Fibroblast of skin of back (primary cell): Measurements from ENCODE around the gene CPAMD8.
"Not testable (repeated sequence)": the region's sequence is repeated elsewhere in the genome, so short reads cannot be mapped to it uniquely, and the experiment has no call there.

Source experiments
- DNase-seq: peaks from one replicate; pipeline ENCODE4 v3.0.0-alpha.2; 2013

The CPAMD8 gene

DNA sequence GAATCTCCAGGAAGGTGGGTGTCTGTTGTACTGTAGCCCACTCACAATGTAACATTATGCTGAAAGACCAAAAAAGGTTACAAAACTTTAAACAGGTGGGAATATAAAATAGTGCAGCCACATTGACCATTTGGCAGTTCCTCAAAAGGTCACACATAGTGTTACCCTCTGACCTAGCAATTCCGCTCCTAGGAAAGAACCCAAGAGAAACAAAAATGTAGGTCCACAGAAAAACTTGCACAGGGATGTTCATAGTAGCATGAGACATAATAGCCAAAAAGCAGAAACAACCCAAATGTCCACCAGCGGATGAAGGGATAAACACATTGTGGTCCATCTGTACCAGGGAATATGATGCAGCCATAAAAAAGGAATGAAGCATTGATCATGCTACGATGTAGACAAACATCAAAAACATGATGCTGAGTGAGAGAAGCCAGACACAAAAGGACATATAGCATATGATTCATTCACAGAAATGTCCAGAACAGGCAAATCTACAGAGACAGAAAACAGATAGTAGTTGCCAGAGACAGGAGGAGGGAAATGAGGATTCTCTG lies 27.9 kb downstream of the CPAMD8 start:
- no peak for DNase-seq

GRCh38 chr19:16996838-16997490 lies 29.6 kb downstream of the CPAMD8 start:
- DNase-seq, result not testable (repeated sequence)

GRCh38 chr19:16988661-16989060 lies 37.9 kb downstream of the CPAMD8 start:
- no peak for DNase-seq

- DNase-seq, result no peak
Measured at GRCh38 chr19:16985403-16985802, 41.2 kb downstream of the CPAMD8 start.

- DNase-seq, result not testable (repeated sequence)
Measured at GRCh38 chr19:16982586-16982985, 44.0 kb downstream of the CPAMD8 start.

DNA sequence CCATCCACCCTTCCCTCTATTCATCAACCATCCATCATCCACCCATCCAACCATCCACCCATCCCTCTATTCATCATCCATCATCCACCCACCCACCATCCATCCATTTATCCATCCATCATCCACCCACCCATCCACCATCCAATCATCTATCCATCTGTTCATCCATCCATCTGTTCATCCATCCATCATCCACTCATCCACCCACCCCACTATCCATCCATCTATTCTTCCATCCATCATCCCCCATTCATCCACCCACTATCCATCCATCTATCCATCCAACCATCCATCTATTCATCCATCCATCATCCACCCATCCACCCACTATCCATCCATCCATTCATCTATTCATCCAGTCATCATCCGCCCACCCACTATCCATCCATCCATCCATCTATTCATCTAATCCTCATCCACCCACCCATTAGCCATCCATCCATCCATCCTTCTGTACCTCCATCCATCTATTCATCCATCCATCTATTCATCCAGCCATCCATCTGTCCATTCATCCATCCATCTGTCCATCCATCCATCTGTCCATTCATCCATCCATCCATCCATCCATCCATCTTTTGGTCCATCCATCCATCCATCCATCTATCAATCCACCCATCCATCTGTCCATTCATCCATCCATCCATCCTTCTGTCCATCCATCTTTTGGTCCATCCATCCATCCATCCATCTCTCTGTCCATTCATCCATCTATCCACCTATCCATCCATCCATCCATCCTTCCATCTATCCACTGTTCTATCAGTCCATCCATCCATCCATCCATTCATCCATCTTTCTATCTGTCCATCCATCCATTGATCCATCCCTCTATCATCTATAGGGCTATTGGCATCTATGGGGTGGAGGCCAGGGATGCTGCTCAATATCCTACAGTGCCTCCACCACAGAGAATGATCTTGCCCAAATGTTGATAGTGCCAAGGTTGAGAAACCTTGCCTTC lies 47.5 kb downstream of the CPAMD8 start:
- DNase-seq, result no peak

DNA sequence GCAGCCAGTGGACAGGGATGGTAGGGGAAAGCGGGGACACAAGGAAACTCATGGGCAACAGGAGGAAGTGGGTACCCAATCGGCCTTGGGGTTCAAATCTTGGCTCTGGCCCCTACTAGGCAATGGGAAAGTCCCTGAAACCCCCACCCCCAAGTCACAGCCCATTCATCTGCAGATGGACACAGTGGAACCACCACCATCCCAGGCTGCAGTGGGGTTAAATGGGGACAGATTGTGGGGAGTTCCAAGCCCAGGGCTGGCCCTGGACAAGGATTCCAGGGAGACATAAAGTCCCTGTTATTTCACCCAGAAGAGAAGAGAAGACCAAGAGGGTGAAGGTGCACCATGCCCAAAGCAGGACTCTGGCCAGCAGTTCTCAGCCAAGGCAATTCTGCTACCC lies 48.5 kb downstream of the CPAMD8 start:
- DNase-seq, result no peak

DNA sequence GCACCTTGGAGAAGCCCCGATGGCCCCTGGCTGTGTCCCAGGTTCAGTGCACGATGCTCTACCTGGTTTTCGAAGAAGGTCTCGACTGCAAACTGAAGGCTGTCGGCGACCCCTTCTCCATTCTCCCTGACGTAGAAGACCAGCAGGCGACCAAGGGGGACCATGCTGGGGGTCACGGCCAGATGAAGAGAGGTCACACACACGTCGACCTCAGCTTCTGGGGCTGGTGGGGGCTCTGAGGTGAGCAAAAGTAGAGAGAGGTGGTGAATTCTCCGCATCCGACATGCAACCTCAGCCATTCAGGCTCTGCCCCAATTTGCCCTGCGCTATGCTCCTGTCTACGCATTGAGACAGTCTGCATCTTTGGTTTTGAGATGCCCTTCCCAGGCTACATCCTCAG lies 49.3 kb downstream of the CPAMD8 start:
- no peak for DNase-seq

DNA sequence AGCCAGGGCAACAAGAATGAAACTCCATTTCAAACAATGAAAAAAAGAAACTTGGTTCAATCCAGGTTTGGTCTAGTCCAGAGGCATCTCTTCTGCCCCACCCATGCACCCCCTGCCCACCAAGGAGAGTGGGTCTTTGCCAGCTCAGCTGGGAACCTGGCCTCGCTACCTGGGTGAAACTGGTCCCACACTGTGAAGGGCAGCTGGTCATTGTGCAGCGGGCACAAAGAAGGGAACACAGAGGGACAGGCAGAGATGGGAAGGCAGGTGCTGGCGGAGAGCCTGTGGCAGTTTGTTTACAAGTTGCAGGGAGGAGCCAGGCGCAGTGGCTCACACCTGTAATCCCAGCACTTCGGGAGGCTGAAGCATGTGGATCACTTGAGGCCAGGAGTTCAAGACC lies 50.2 kb downstream of the CPAMD8 start:
- no peak for DNase-seq

DNA sequence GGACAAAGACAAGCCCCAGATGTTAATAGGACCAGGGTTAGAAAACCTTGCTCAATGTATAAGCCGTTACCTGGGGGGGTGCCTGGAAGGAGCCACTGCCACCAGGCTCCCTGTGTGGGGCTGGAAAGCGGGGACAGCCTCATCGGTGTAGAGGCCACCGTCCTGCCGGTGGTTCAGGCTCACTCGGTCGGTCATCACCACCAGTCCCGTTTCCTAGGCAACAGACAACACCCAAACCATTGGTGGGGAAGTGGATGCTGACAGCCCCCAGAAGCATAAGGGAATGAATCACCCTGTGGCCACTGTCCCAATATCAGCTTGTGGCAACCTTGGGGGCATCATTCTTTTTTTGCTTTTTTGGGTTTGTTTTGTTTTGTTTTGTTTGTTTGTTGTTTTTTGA lies 55.8 kb downstream of the CPAMD8 start:
- no peak for DNase-seq

- peak; percentile 2 for DNase-seq
Measured at GRCh38 chr19:16969135-16969534, 57.5 kb downstream of the CPAMD8 start.

DNA sequence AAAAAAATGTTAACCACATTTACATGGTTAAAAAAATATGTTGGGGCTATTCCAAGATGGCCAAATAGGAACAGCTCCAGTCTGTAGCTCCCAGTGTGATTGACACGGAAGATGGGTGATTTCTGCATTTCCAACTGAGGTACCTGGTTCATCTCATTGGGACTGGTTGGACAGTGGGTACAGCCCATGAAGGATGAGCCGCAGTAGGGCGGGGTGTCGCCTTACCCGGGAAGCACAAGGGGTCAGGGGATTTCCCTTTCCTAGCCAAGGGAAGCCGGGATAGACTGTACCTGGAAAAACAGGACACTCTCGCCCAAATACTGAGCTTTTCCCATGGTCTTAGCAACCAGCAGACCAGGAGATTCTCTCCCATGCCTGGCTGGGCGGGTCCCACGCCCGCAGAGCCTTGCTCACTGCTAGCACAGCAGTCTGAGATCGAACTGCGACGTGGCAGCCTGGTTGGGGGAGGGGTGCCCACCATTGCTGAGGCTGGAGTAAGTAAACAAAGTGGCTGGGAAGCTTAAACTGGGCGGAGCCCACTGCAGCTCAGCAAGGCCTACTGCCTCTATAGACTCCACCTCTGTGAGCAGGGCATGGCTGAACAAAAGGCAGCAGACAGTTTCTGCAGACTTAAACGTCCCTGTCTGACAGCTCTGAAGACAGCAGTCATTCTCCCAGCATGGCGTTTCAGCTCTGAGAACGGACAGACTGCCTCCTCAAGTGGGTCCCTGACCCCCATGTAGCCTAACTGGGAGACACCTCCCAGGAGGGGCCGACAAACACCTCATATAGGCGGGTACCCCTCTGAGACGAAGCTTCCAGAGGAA lies 65.4 kb downstream of the CPAMD8 start:
- not testable (repeated sequence) for DNase-seq

DNA sequence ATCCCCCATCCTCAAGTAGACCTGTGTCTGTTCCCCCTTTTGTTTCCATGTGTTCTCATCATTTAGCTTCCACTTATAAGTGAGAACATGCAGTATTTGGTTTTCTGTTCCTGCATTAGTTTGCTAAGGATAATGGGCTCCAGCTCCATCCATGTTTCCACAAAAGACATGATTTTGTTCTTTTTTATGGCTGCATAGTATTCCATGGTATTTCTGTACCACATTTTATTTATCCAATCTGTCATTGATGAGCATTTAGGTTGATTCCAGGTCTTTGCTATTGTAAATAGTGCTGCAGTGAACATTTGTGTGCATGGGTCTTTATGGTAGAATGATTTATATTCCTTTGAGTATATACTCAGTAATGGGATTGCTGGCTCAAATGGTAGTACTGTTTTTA lies 68.3 kb downstream of the CPAMD8 start:
- not testable (repeated sequence) for DNase-seq

DNA sequence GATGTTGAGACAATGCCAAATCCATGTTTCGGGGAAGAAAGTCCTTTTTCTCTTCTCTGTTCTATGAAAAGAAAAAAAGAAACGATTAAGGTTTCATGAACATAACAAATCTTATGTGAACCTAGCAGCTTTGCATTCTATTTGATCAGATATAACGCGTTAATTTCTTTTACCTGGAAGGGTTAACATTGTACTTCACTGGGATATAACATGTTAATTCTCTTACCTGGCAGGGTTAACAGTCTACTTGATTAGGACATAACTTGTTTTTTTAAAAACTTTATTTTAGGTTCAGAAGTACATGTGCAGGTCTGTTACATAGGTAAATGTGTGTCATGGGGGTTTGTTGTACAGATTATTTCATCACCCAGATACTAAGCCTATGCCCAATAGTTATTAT lies 68.8 kb downstream of the CPAMD8 start:
- DNase-seq, result no peak

GRCh38 chr19:16957151-16957701 lies 69.4 kb downstream of the CPAMD8 start:
- DNase-seq, result no peak

GRCh38 chr19:16955161-16955560 lies 71.4 kb downstream of the CPAMD8 start:
- DNase-seq, result no peak

DNA sequence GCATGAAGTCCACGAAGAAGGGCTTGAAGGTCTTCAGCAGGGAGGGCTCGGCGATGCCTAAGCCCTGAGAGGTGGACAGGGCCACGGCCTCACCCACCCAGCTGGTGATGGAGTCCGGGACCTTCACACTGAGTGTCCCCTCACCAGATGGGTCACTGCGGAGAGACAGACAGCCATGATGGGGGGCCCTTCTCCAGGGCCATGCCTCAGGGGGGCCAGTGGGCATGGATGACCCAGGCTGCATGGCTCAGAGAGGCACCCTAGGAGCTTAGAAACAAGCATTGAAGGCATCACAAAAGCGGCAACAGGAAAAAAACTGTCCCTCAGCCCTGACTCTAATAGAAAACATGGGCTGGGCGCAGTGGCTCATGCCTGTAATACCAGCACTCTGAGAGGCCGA lies 74.6 kb downstream of the CPAMD8 start:
- no peak for DNase-seq

- no peak for DNase-seq
Measured at GRCh38 chr19:16951529-16951928, 75.1 kb downstream of the CPAMD8 start.

- DNase-seq, result no peak
Measured at GRCh38 chr19:16949496-16950023, 77.0 kb downstream of the CPAMD8 start.

GRCh38 chr19:16946951-16947940 lies 79.4 kb downstream of the CPAMD8 start:
- no peak for DNase-seq
